Smooth muscle cell (in vitro differentiated cells): ENCODE data around the gene DNAH7. TPM values are rescaled to one million over a fixed set of nuclear protein-coding genes. Genes with fewer than 3 reads are reported as not detected.

Experiments used
- DNase-seq: peaks from one replicate; lab custom pipeline; 2025; ENCODE audit not compliant: unreplicated experiment; lab: John Stamatoyannopoulos, UW
- H2AFZ ChIP-seq: fragments of 200-600 bp; sonication (generic); 2 replicates; pipeline ENCODE4 v1.6.0; 2016; ENCODE audit warnings: antibody characterized with exemption, low read depth, mild to moderate bottlenecking
- H3F3A ChIP-seq: fragments of 200-600 bp; sonication (generic); 2 replicates; pipeline ENCODE4 v1.6.0; 2017; ENCODE audit warnings: antibody characterized with exemption, low read depth
- H3K27ac ChIP-seq: fragments of 200-600 bp; sonication (generic); 2 replicates; pipeline ENCODE4 v1.5.1; 2016; ENCODE audit warnings: low read depth, mild to moderate bottlenecking
- H3K27me3 ChIP-seq: fragments of 200-600 bp; sonication (generic); 2 replicates; pipeline ENCODE4 v1.6.1; 2016; ENCODE audit warnings: low read depth, mild to moderate bottlenecking
- H3K36me3 ChIP-seq: fragments of 200-600 bp; sonication (generic); 2 replicates; pipeline ENCODE4 v1.5.1; 2016; ENCODE audit warnings: low read depth
- H3K4me1 ChIP-seq: fragments of 200-600 bp; sonication (generic); 2 replicates; pipeline ENCODE4 v1.5.1; 2016; ENCODE audit warnings: low read depth
- H3K4me2 ChIP-seq: fragments of 200-600 bp; sonication (generic); 2 replicates; pipeline ENCODE4 v1.6.0; 2016; ENCODE audit warnings: mild to moderate bottlenecking
- H3K4me3 ChIP-seq: fragments of 200-600 bp; sonication (generic); 2 replicates; pipeline ENCODE4 v1.5.1; 2016; ENCODE audit warnings: mild to moderate bottlenecking
- H3K79me2 ChIP-seq: fragments of 200-600 bp; sonication (generic); 2 replicates; pipeline ENCODE4 v1.6.0; 2016; ENCODE audit warnings: low read depth, mild to moderate bottlenecking
- H3K9ac ChIP-seq: fragments of 200-600 bp; sonication (generic); 2 replicates; pipeline ENCODE4 v1.6.0; 2016; ENCODE audit warnings: low read depth
- H3K9me3 ChIP-seq: fragments of 200-600 bp; sonication (generic); replicated peaks from 2 replicates; pipeline ENCODE4 v1.5.1; 2016; ENCODE audit warnings: low read depth
- H4K20me1 ChIP-seq: fragments of 200-600 bp; sonication (generic); 2 replicates; pipeline ENCODE4 v1.6.0; 2016; ENCODE audit warnings: low read depth
- WGBS: methylation state at CpG from one replicate; pipeline ENCODE4 v1.1.7; 2016; ENCODE audit warnings: low lambda C conversion rate; 5-methylcytosine and 5-hydroxymethylcytosine counted together
- polyA plus RNA-seq: library from polyadenylated mRNA; unstranded; fragments of >200 nt; fragmentation: Nextera tagmentation; extraction: Ambion mirVana; gene quantifications from 2 replicates; pipeline ENCODE4 v1.2.1, GENCODE V29; 2016
- total RNA-seq: library from RNA; depleted of rRNA; stranded (reverse); fragments of >200 nt; gene quantifications from 2 replicates; pipeline ENCODE4 v1.2.3, GENCODE V29; 2014
- TF ChIP-seq, protein P1 (sequence below): fragments of 200-600 bp; sonication (generic); IDR thresholded peaks from 2 replicates; pipeline ENCODE4 v1.5.1; 2017; ENCODE audit warnings: borderline replicate concordance, mild to moderate bottlenecking, antibody characterized with exemption; ENCODE audit not compliant: insufficient read depth, poor library complexity, severe bottlenecking

The DNAH7 gene
- total and polyA plus RNA-seq, 2 experiments from 2014 or later, result 0.99 to 1.2 TPM

DNA sequence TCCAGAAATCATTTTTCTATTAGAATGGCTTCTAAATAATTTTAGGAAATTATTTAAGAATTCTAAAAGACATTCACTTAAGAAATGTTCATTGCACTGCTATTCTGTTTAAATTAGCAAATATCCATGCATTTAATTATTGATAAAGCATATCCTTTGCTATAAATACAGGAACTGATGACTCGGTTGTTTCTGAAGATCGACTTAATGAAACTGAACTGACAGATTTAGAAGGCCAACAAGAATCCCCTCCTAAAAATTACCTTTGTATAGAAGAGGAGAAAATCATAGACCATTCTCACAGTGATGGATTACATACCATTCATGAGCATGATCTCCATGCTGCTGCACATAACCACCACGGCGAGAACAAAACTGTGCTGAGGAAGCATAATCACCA, 352.2 kb downstream of the DNAH7 start:
- Histone ChIP-seq H3K27me3 (no peaks in the 10 kb centered on the region), H4K20me1 (no peaks in the 10 kb centered on the region), H3K9me3 (no peaks in the 10 kb centered on the region), H3K4me3 (no peak overlapping the region), H3F3A (no peaks in the 10 kb centered on the region), H3K4me1 (no peaks in the 10 kb centered on the region), H2AFZ (no peak overlapping the region), H3K27ac (no peak overlapping the region), H3K4me2 (no peak overlapping the region), H3K9ac (no peak overlapping the region), H3K36me3 (peaks cover 16% of the 10 kb centered on the region), H3K79me2 (no peaks in the 10 kb centered on the region)
- TF ChIP-seq, protein P1, sequence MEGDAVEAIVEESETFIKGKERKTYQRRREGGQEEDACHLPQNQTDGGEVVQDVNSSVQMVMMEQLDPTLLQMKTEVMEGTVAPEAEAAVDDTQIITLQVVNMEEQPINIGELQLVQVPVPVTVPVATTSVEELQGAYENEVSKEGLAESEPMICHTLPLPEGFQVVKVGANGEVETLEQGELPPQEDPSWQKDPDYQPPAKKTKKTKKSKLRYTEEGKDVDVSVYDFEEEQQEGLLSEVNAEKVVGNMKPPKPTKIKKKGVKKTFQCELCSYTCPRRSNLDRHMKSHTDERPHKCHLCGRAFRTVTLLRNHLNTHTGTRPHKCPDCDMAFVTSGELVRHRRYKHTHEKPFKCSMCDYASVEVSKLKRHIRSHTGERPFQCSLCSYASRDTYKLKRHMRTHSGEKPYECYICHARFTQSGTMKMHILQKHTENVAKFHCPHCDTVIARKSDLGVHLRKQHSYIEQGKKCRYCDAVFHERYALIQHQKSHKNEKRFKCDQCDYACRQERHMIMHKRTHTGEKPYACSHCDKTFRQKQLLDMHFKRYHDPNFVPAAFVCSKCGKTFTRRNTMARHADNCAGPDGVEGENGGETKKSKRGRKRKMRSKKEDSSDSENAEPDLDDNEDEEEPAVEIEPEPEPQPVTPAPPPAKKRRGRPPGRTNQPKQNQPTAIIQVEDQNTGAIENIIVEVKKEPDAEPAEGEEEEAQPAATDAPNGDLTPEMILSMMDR, result no peak
- DNase-seq, result no peak
- WGBS, result 94% methylated on average over 4 of the region's 4 CpGs

- TF ChIP-seq, protein P1, result no peak
- peaks cover 3% of the 10 kb centered on the region for H3K4me1 ChIP-seq
- H3K9ac ChIP-seq, result no peak overlapping the region
- DNase-seq, result no peak
- H3K4me2 ChIP-seq, result no peak overlapping the region
- H3K79me2 ChIP-seq, result peaks cover 4% of the 10 kb centered on the region
- no peak overlapping the region for H3K27ac ChIP-seq
- peaks cover 7% of the 10 kb centered on the region for H4K20me1 ChIP-seq
- H2AFZ ChIP-seq, result no peak overlapping the region
- H3K9me3 ChIP-seq, result no peaks in the 10 kb centered on the region
- H3K4me3 ChIP-seq, result no peak overlapping the region
- no peaks in the 10 kb centered on the region for H3F3A ChIP-seq
- H3K27me3 ChIP-seq, result no peaks in the 10 kb centered on the region
- peaks cover 3% of the 10 kb centered on the region for H3K36me3 ChIP-seq
These were observed 357.2 kb downstream of the DNAH7 start for GRCh38 chr2:195711478-195711877.

DNA sequence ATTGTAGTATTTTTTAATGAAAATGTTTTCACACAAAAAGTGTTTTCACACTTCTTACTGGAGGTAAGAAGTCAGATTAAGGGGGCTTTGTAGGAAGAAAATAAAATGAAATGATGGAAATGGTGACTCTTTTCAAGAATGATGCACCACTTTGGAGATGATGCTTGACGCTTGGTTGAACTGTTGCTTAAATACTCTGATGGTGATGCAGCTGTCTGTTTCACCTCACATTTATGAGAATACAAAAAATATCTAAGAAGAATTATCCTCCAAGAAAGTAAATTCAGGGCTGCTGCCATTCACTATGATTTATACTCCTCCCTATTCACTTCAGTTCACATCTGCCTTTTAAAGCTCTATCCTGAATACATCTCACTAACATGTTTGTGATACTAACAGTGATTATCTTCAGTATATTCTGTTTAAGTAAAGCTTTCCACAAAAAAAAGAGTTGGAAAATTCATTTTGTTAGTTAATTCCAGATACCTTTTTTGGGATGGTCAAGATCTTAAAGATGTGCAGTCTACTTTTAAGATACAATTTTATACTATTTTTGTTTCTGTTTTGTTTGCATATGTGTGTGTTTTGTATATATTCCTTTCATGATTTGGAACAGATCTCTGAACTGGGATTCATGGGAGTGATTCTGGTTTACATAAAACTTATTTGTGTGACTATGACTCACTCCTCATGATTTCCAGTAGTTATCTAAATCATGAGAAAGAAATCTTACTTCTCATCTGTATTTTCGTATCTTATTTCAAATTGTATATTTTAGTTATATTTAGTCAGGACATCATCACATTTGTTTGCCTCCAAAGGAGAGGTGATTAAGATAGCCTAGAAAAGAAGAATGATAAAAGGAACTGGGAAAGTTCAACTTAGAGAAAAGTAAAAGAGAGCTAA, 358.5 kb downstream of the DNAH7 start:
- no peaks in the 10 kb centered on the region for H3F3A ChIP-seq
- no peak overlapping the region for H3K27ac ChIP-seq

More for the DNA sequence above, 358.5 kb downstream of the DNAH7 start:
- no peak for DNase-seq
- Histone ChIP-seq H3K4me3 (no peak overlapping the region), H2AFZ (no peak overlapping the region), H3K79me2 (peaks cover 5% of the 10 kb centered on the region), H3K36me3 (peaks cover 3% of the 10 kb centered on the region), H3K4me2 (no peak overlapping the region), H3K9ac (no peak overlapping the region), H3K9me3 (no peaks in the 10 kb centered on the region), H4K20me1 (peaks cover 15% of the 10 kb centered on the region), H3K27me3 (no peaks in the 10 kb centered on the region), H3K4me1 (peaks cover 11% of the 10 kb centered on the region)
- 77% methylated on average over 2 of the region's 2 CpGs for WGBS
- TF ChIP-seq, protein P1, result no peak
